ENCODE data around the gene RAB3B.
"Not testable (repeated sequence)": the region's sequence is repeated elsewhere in the genome, so short reads cannot be mapped to it uniquely, and the experiment has no call there.

RAB3B gene

GRCh38 chr1:51897699-51898031, 92.8 kb downstream of the RAB3B start:
- no peak for DNase-seq (ENCODE audit: low read depth in 1 of 2, low spot score in 1 of 2)
- no peak overlapping the region for H3K4me3 ChIP-seq (replicated peaks; ENCODE audit: insufficient read depth, low read length)
- no peak overlapping the region for H3K27ac ChIP-seq (replicated peaks)
- no peak for TF ChIP-seq SPI1 (IDR thresholded peaks at IDR 0.05; ENCODE audit: borderline replicate concordance, low read depth)
- TF ChIP-seq, protein P1, sequence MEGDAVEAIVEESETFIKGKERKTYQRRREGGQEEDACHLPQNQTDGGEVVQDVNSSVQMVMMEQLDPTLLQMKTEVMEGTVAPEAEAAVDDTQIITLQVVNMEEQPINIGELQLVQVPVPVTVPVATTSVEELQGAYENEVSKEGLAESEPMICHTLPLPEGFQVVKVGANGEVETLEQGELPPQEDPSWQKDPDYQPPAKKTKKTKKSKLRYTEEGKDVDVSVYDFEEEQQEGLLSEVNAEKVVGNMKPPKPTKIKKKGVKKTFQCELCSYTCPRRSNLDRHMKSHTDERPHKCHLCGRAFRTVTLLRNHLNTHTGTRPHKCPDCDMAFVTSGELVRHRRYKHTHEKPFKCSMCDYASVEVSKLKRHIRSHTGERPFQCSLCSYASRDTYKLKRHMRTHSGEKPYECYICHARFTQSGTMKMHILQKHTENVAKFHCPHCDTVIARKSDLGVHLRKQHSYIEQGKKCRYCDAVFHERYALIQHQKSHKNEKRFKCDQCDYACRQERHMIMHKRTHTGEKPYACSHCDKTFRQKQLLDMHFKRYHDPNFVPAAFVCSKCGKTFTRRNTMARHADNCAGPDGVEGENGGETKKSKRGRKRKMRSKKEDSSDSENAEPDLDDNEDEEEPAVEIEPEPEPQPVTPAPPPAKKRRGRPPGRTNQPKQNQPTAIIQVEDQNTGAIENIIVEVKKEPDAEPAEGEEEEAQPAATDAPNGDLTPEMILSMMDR (IDR thresholded peaks at IDR 0.05; ENCODE audit: insufficient read depth, low read length) = no peak
- TF ChIP-seq, protein P2, sequence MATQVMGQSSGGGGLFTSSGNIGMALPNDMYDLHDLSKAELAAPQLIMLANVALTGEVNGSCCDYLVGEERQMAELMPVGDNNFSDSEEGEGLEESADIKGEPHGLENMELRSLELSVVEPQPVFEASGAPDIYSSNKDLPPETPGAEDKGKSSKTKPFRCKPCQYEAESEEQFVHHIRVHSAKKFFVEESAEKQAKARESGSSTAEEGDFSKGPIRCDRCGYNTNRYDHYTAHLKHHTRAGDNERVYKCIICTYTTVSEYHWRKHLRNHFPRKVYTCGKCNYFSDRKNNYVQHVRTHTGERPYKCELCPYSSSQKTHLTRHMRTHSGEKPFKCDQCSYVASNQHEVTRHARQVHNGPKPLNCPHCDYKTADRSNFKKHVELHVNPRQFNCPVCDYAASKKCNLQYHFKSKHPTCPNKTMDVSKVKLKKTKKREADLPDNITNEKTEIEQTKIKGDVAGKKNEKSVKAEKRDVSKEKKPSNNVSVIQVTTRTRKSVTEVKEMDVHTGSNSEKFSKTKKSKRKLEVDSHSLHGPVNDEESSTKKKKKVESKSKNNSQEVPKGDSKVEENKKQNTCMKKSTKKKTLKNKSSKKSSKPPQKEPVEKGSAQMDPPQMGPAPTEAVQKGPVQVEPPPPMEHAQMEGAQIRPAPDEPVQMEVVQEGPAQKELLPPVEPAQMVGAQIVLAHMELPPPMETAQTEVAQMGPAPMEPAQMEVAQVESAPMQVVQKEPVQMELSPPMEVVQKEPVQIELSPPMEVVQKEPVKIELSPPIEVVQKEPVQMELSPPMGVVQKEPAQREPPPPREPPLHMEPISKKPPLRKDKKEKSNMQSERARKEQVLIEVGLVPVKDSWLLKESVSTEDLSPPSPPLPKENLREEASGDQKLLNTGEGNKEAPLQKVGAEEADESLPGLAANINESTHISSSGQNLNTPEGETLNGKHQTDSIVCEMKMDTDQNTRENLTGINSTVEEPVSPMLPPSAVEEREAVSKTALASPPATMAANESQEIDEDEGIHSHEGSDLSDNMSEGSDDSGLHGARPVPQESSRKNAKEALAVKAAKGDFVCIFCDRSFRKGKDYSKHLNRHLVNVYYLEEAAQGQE (IDR thresholded peaks at IDR 0.05; ENCODE audit: insufficient replicate concordance, low read depth) = no peak
- TF ChIP-seq POLR2AphosphoS5 (IDR thresholded peaks at IDR 0.05; ENCODE audit: low read depth) = no peak
- no peak for TF ChIP-seq GABPA (IDR thresholded peaks at IDR 0.05; ENCODE audit: low read depth)
- H3K27me3 ChIP-seq (ENCODE audit: insufficient read depth, poor library complexity, severe bottlenecking) = peaks cover 8% of the 10 kb centered on the region

GRCh38 chr1:51894748-51895147, 95.8 kb downstream of the RAB3B start:
- H3K4me3 ChIP-seq (replicated peaks; ENCODE audit: insufficient read depth, low read length); DNase-seq (ENCODE audit: low read depth in 1 of 2, low spot score in 1 of 2); H3K27me3 ChIP-seq (ENCODE audit: insufficient read depth, poor library complexity, severe bottlenecking); H3K27ac ChIP-seq (replicated peaks): not testable (repeated sequence)

GRCh38 chr1:51878616-51879336, 111.7 kb downstream of the RAB3B start, which contains the start of gene NRDC:
TSS of gene NRDC (minus strand) at chr1:51878727. CDS start at chr1:51878615, 112 bp downstream.
- TF ChIP-seq SPI1 (IDR thresholded peaks at IDR 0.05; ENCODE audit: borderline replicate concordance, low read depth) (peak; percentile 36; the same call in 1 of the 2 replicates), GABPA (IDR thresholded peaks at IDR 0.05; ENCODE audit: low read depth) (peak; percentile 78), POLR2AphosphoS5 (IDR thresholded peaks at IDR 0.05; ENCODE audit: low read depth) (peak; percentile 92)
- TF ChIP-seq, protein P2 (IDR thresholded peaks at IDR 0.05; ENCODE audit: insufficient replicate concordance, low read depth) = peak; percentile 72
- TF ChIP-seq, protein P1 (IDR thresholded peaks at IDR 0.05; ENCODE audit: insufficient read depth, low read length) = no peak
- peak within 1 kb of the TSS; percentile 59 for H3K4me3 ChIP-seq (replicated peaks; ENCODE audit: insufficient read depth, low read length)
- peak; percentile 100 for DNase-seq (ENCODE audit: low read depth in 1 of 2, low spot score in 1 of 2)
- H3K27me3 ChIP-seq (ENCODE audit: insufficient read depth, poor library complexity, severe bottlenecking) = no peaks in the 10 kb centered on the region
- H3K27ac ChIP-seq (replicated peaks) = peak within 1 kb of the TSS; percentile 94

- TF ChIP-seq GABPA (IDR thresholded peaks at IDR 0.05; ENCODE audit: low read depth) (no peak), SPI1 (IDR thresholded peaks at IDR 0.05; ENCODE audit: borderline replicate concordance, low read depth) (no peak), POLR2AphosphoS5 (IDR thresholded peaks at IDR 0.05; ENCODE audit: low read depth) (no peak)
- TF ChIP-seq, protein P1 (IDR thresholded peaks at IDR 0.05; ENCODE audit: insufficient read depth, low read length) = no peak
- TF ChIP-seq, protein P2 (IDR thresholded peaks at IDR 0.05; ENCODE audit: insufficient replicate concordance, low read depth) = no peak
- DNase-seq (ENCODE audit: low read depth in 1 of 2, low spot score in 1 of 2) = no peak
- peak overlapping the region; percentile 94 for H3K27ac ChIP-seq (replicated peaks)
- no peaks in the 10 kb centered on the region for H3K27me3 ChIP-seq (ENCODE audit: insufficient read depth, poor library complexity, severe bottlenecking)
- peak overlapping the region; percentile 59 for H3K4me3 ChIP-seq (replicated peaks; ENCODE audit: insufficient read depth, low read length)
Measured at GRCh38 chr1:51878308-51878615, 112.2 kb downstream of the RAB3B start.
